Keratinocyte (primary cell): Measurements from ENCODE around the gene FIP1L1. TPM values are rescaled to one million over a fixed set of nuclear protein-coding genes. Genes with fewer than 3 reads are reported as not detected.

Source experiments
- DNase-seq: peaks from one replicate; pipeline ENCODE4 v3.0.0-alpha.2; 2011; ENCODE audit warnings: low read depth, missing footprints, low spot score
- FAIRE-seq: peaks from 2 replicates; lab custom pipeline; 2011; peaks lifted over from hg19 to GRCh38; lab: Jason Lieb, UNC
- H2AFZ ChIP-seq: 2 replicates; pipeline ENCODE4 v1.6.0; 2012; ENCODE audit warnings: low read length, control low read depth, inconsistent platforms; ENCODE audit not compliant: control insufficient read depth
- H3K27ac ChIP-seq: 2 replicates; pipeline ENCODE4 v1.5.1; 2011; ENCODE audit warnings: low read length; ENCODE audit not compliant: control insufficient read depth, insufficient read depth
- H3K27me3 ChIP-seq: 3 replicates; pipeline ENCODE4 v1.6.0; 2011; ENCODE audit warnings: low read length; ENCODE audit not compliant: control insufficient read depth, insufficient read depth; ENCODE audit errors: extremely low read depth
- H3K36me3 ChIP-seq, 2 experiments: 2 replicates in 1 of 2; 3 replicates in 1 of 2; pipeline ENCODE4 v1.5.1; 2011; ENCODE audit warnings: low read length in 2 of 2, mild to moderate bottlenecking in 1 of 2; ENCODE audit not compliant: control insufficient read depth in 2 of 2, insufficient read depth in 2 of 2; ENCODE audit errors: extremely low read depth in 1 of 2
- H3K4me1 ChIP-seq: 3 replicates; pipeline ENCODE4 v1.5.1; 2011; ENCODE audit warnings: low read length; ENCODE audit not compliant: control insufficient read depth, insufficient read depth; ENCODE audit errors: extremely low read depth
- H3K4me2 ChIP-seq: 3 replicates; pipeline ENCODE4 v1.6.0; 2011; ENCODE audit warnings: low read depth, low read length; ENCODE audit not compliant: control insufficient read depth, insufficient read depth; ENCODE audit errors: extremely low read depth
- H3K4me3 ChIP-seq, 3 experiments: fragments of 200-600 bp in 1 of 3; sonication (generic) in 1 of 3; 2 replicates in 2 of 3; 3 replicates in 1 of 3; pipeline ENCODE4 v1.5.1; 2011 to 2016; ENCODE audit warnings: low read length in 3 of 3, mild to moderate bottlenecking in 3 of 3, control low read depth in 2 of 3, inconsistent platforms in 1 of 3, low read depth in 1 of 3, mixed read lengths in 1 of 3, mixed run types in 1 of 3, moderate library complexity in 1 of 3; ENCODE audit not compliant: control insufficient read depth in 2 of 3, insufficient read depth in 2 of 3; ENCODE audit errors: extremely low read depth in 1 of 3
- H3K79me2 ChIP-seq: 2 replicates; pipeline ENCODE4 v1.6.0; 2012; ENCODE audit warnings: low read length; ENCODE audit not compliant: control insufficient read depth, insufficient read depth
- H3K9ac ChIP-seq: 3 replicates; pipeline ENCODE4 v1.6.0; 2011; ENCODE audit warnings: low read length; ENCODE audit not compliant: control insufficient read depth, insufficient read depth; ENCODE audit errors: extremely low read depth
- H3K9me1 ChIP-seq: 3 replicates; pipeline ENCODE4 v1.6.0; 2011; ENCODE audit warnings: low read length; ENCODE audit not compliant: control insufficient read depth, insufficient read depth; ENCODE audit errors: extremely low read depth
- H3K9me3 ChIP-seq: 2 replicates; pipeline ENCODE4 v1.5.1; 2012; ENCODE audit warnings: low read depth, low read length; ENCODE audit not compliant: control insufficient read depth
- H4K20me1 ChIP-seq: 3 replicates; pipeline ENCODE4 v1.6.0; 2011; ENCODE audit warnings: low read length; ENCODE audit not compliant: control insufficient read depth, insufficient read depth; ENCODE audit errors: extremely low read depth
- EZH2 ChIP-seq: IDR thresholded peaks from one replicate; pipeline ENCODE4 v1.6.1; 2012; ENCODE audit warnings: inconsistent platforms, mild to moderate bottlenecking, low read length, moderate library complexity
- dilution Hi-C: fragments of 300-500 bp; cut with MboI; formaldehyde crosslinking; loops from one replicate; pipeline ENCODE4 v1.7.0; 2020; ENCODE audit warnings: low sequenced_read_pairs; ENCODE audit not compliant: extremely low pct_ligation_motif_present
- polyA plus RNA-seq, 5 experiments: library from polyadenylated mRNA; depleted of rRNA in 3 of 5; stranded (reverse) in 3 of 5; stranded (forward) in 1 of 5; unstranded in 1 of 5; fragments of >200 nt; gene quantifications; 1 replicate in 1 of 5; 2 replicates in 3 of 5; 3 replicates in 1 of 5; pipeline versions ENCODE4 v1.2.1 to v1.2.3, GENCODE V29; 2011 to 2012; ENCODE audit warnings: missing spikeins in 2 of 5, low read depth in 1 of 5, low replicate concordance in 1 of 5
- TF ChIP-seq, protein P1 (sequence below), 3 experiments: IDR thresholded peaks in 1 of 3; conservative IDR thresholded peaks in 1 of 3; optimal IDR thresholded peaks in 1 of 3; 2 replicates in 2 of 3; 3 replicates in 1 of 3; pipeline versions ENCODE3 to v1.5.1; 2011; ENCODE audit warnings: low read length in 3 of 3, mild to moderate bottlenecking in 3 of 3, moderate library complexity in 2 of 3, control low read depth in 1 of 3, inconsistent platforms in 1 of 3; ENCODE audit not compliant: insufficient read depth in 2 of 3; ENCODE audit errors: extremely low read depth in 1 of 3

FIP1L1 gene
- polyA plus RNA-seq, 1 donor (not counting 4 experiments of a cell fraction or from before 2014, with no cell fraction given): 36.7 TPM

GRCh38 chr4:53487766-53488165 is 110.3 kb downstream of the FIP1L1 start:
- H3K9ac ChIP-seq: no peak overlapping the region
- dilution Hi-C loops: no loop called here
- no peak overlapping the region for H2AFZ ChIP-seq
- no peaks in the 10 kb centered on the region for H3K9me3 ChIP-seq
- peaks cover 7% of the 10 kb centered on the region for H3K27me3 ChIP-seq
- FAIRE-seq: no peak
- H3K27ac ChIP-seq: no peak overlapping the region
- no peaks in the 10 kb centered on the region for H3K36me3 ChIP-seq
- H3K4me1 ChIP-seq: no peaks in the 10 kb centered on the region
- no peak overlapping the region for H3K4me2 ChIP-seq
- no peak for TF ChIP-seq EZH2
- TF ChIP-seq, protein P1, sequence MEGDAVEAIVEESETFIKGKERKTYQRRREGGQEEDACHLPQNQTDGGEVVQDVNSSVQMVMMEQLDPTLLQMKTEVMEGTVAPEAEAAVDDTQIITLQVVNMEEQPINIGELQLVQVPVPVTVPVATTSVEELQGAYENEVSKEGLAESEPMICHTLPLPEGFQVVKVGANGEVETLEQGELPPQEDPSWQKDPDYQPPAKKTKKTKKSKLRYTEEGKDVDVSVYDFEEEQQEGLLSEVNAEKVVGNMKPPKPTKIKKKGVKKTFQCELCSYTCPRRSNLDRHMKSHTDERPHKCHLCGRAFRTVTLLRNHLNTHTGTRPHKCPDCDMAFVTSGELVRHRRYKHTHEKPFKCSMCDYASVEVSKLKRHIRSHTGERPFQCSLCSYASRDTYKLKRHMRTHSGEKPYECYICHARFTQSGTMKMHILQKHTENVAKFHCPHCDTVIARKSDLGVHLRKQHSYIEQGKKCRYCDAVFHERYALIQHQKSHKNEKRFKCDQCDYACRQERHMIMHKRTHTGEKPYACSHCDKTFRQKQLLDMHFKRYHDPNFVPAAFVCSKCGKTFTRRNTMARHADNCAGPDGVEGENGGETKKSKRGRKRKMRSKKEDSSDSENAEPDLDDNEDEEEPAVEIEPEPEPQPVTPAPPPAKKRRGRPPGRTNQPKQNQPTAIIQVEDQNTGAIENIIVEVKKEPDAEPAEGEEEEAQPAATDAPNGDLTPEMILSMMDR (optimal IDR thresholded peaks at IDR 0.05 in 1 of 3, IDR thresholded peaks at IDR 0.05 in 1 of 3, conservative IDR thresholded peaks at IDR 0.05 in 1 of 3; ENCODE audit: extremely low read depth in 1 of 3, insufficient read depth in 2 of 3, low read length in 3 of 3): no peak
- no peak for DNase-seq
- no peaks in the 10 kb centered on the region for H3K79me2 ChIP-seq
- no peaks in the 10 kb centered on the region for H4K20me1 ChIP-seq
- no peaks in the 10 kb centered on the region for H3K9me1 ChIP-seq
- H3K4me3 ChIP-seq: no peak overlapping the region

GRCh38 chr4:53489279-53489889 is 111.9 kb downstream of the FIP1L1 start:
- Histone ChIP-seq H3K9ac (no peak overlapping the region), H3K9me3 (no peaks in the 10 kb centered on the region), H3K4me1 (no peaks in the 10 kb centered on the region), H3K79me2 (no peaks in the 10 kb centered on the region), H4K20me1 (no peaks in the 10 kb centered on the region), H3K27me3 (peaks cover 7% of the 10 kb centered on the region), H3K4me3 (no peak overlapping the region), H2AFZ (no peak overlapping the region), H3K27ac (no peak overlapping the region), H3K36me3 (no peaks in the 10 kb centered on the region), H3K4me2 (no peak overlapping the region), H3K9me1 (no peaks in the 10 kb centered on the region)
- dilution Hi-C loops: no loop called here
- TF ChIP-seq, protein P1 (optimal IDR thresholded peaks at IDR 0.05 in 1 of 3, IDR thresholded peaks at IDR 0.05 in 1 of 3, conservative IDR thresholded peaks at IDR 0.05 in 1 of 3; ENCODE audit: extremely low read depth in 1 of 3, insufficient read depth in 2 of 3, low read length in 3 of 3): no peak
- TF ChIP-seq EZH2: no peak
- DNase-seq: no peak
- peak; percentile 67 for FAIRE-seq
